Renal cortex interstitium (tissue), 11 donors: ENCODE measurements around the gene SLC25A51. TPM values are rescaled to one million over a fixed set of nuclear protein-coding genes. Genes with fewer than 3 reads are reported as not detected.
"Not testable (repeated sequence)": the region's sequence is repeated elsewhere in the genome, so short reads cannot be mapped to it uniquely, and the experiment has no call there.

Experiments
- DNase-seq, 11 donors: peaks; one replicate each; pipeline ENCODE4 v3.0.0-alpha.2; 2013; ENCODE audit warnings: low read depth in 9 of 11, low spot score in 4 of 11; ENCODE audit errors: extremely low read depth in 1 of 11
- polyA plus RNA-seq, 3 donors: library from polyadenylated mRNA; unstranded; fragments of 120-200 nt; gene quantifications; one replicate each; pipeline ENCODE4 v1.2.1, GENCODE V29; 2013; ENCODE audit not compliant: insufficient read length in 3 of 3

The SLC25A51 gene
- polyA plus RNA-seq, 3 donors = 16.6 to 19.5 (median 17.9) TPM

- no peak for DNase-seq
These were observed 6.3 kb upstream of the SLC25A51 start for GRCh38 chr9:37910271-37910670.

- DNase-seq = not testable (repeated sequence)
These were observed 5.9 kb upstream of the SLC25A51 start for GRCh38 chr9:37909836-37910235.

GRCh38 chr9:37909326-37909725, 5.4 kb upstream of the SLC25A51 start:
- DNase-seq = no peak

DNA sequence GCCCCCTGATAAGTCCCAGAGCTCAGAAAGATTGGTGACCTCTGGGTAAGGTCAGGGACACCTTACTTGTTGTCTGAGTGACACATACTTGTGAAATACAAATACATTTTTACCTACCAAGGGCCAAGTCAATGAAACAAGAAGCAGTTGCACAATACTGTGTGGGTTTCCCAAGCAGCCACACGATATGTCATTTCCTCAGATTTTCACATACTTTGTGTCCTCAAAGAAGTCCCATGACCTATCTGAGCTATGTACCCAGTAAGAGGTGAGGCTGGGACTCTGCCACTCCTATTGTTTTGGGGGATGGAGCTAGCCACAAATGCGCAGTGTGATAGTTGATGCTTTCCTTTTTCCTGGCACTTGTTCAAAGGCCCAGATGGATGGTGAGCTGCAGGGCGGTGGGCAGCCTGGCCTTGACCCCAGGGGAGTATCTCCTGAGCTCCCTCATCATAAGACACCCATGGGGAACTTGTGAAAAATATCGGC, 4.8 kb upstream of the SLC25A51 start:
- no peak for DNase-seq

GRCh38 chr9:37908283-37908682, 4.4 kb upstream of the SLC25A51 start:
- DNase-seq = no peak

DNA sequence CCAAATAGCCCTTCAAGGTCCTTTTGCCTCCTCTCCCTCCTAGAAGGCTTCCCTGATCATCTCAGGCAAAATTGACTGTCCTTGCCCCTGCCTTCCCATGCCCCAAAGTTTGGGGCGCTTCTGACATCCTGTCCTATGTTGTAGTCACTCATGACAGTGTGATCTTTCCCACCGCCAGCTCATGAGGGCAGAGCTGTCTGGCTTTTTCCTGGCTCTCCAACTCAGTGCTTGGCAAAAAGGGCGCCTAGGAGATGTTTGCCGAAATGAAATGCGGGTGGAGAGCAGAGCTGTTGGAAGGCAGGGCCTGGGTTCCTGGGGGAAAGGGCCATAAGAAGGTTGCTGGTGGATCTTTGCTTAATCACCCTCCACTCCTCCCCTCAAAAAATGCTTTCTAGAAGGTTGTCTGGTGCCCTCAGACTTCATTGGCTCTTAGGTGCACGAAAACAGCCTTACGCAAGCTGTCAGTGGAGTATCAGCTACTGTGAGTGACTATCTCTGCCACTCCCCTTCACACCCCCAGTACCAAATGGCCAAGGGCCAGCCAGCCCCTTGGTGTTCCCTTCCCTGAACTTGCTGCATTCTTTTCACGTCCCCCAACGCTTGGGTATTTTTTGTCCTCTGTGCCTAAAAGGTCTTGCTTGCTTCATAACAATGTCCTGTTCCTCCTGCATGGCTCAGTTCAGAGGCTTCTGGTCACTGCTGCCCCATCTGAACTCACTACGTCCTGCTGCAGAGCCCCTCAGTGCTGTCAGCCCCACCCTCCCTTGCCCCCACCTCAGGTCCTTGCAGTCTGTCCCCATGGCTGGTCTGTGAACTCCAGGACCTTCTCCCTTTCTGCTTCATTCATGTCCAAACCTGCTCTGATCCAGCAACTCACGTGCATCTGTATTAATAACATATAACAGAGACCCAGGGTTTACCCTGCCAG, 2.6 kb upstream of the SLC25A51 start:
- DNase-seq = no peak

DNA sequence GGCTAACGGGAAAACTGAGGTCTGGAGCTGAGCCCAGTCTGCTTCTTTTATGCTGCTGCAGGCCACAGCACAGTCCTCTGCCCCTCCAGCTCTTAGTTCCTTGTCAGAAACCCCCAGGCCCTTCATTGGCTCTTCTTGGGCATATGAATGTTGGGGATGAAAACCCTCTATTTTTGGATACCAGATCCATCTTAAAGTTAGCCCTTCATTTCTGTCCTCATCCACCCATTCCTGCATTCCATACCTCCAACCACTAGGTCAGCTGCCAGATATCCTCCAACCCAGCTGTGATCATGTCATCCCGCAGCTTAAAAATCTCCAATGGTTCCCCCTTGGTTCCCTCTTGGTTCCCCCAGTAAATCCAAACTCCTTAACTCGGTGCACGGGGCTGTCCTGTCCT, 1.8 kb upstream of the SLC25A51 start:
- no peak for DNase-seq

DNA sequence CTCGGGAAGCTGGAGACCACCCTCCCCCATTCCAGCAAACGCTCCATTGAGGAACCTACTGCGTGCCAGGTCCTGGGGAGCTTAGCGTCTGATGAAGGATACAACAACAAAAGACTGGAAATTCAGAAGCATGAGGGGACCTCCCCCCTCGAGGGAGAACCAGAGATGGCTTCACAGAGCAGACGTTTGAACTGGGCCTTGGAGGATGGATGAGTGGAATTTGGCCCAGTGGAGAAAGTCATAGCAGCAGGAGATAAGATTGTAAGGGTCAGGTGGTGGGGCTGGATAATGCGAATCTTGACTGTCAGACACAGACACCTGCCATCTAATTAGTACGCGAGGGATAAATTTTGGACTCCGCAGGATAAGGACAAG, 1.2 kb upstream of the SLC25A51 start:
- no peak for DNase-seq

- DNase-seq = no peak
These were observed 661 bp upstream of the SLC25A51 start for GRCh38 chr9:37904445-37905130.

GRCh38 chr9:37902796-37903646, 906 bp downstream of the SLC25A51 start:
- no peak for DNase-seq

DNA sequence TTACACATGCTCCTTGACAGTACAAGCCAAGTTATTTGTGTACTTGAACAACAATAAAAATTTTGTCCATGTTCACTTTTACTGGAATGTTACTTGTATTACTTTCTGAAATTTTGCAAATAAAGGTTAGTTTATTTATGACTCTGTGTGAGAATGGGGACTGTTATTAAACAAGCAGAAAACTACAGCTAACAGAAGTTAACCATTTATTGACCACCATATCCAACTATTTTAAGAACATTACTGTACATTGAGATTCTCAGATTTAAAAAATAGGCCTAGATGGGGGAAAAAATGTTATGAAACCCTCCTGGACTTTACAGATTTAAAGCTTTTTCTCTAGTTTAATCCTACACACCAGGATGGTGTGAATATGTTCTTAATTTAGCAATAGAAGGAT, 1.8 kb downstream of the SLC25A51 start:
- DNase-seq = no peak

DNA sequence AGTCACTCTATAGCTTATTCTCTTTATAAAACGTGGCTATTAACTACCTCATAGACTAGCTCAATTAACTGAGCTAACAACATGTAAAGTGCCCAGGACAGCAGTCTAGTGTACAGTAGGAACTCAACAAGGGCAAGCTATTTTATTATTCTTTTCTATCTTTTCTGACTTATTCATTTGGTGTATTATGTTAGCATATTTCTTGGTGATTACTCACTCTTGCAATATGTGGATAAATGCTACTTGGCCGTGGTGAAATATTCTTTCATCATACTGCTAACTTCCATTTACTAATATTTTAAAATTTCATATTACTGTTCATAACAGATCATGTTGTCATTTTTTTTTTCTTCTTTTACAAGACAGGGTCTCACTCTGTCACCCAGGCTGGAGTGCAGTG, 4.9 kb downstream of the SLC25A51 start:
- DNase-seq = no peak

DNA sequence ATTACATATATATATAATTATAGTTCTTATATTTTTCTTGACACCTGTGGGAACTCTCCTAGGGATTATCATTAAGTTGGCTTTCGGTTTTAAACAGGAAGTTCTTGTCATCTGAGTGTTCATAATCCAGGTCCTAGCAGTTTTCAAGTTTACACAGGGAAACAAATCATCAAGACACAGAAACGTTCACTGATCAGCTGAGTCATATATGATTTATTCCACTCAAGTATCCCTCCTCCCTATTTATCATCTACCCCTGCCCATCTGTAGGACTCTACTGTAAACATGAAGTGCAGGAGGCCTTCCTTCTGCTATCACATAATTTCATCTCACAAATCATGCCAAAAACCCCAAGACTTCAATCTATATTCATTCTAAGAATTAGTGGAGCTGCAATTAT, 6.3 kb downstream of the SLC25A51 start:
- DNase-seq = no peak

DNA sequence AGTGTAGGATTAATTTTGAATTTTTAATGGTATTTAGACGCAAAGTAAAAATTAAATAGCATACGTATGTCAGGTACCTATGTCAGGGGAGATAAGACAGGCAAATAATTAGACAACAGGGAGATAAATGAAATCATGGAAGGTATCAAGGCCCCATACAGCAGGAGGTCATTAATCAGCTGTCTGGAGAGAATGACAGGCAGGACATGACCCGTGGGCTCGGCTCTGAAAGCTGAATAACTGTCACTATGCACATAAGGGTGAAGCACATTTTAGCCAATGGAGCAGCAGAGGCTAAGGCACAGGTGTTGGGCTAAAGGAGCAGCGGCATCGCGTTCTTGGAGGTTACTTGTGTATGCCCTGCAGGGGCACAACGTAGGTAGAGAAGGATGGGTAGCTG, 11.9 kb downstream of the SLC25A51 start:
- no peak for DNase-seq

- DNase-seq = not testable (repeated sequence)
These were observed 12.9 kb downstream of the SLC25A51 start for GRCh38 chr9:37891042-37891441.

GRCh38 chr9:37889536-37889935, 14.4 kb downstream of the SLC25A51 start:
- DNase-seq = no peak

GRCh38 chr9:37887977-37888583, 15.8 kb downstream of the SLC25A51 start:
- DNase-seq = not testable (repeated sequence)

DNA sequence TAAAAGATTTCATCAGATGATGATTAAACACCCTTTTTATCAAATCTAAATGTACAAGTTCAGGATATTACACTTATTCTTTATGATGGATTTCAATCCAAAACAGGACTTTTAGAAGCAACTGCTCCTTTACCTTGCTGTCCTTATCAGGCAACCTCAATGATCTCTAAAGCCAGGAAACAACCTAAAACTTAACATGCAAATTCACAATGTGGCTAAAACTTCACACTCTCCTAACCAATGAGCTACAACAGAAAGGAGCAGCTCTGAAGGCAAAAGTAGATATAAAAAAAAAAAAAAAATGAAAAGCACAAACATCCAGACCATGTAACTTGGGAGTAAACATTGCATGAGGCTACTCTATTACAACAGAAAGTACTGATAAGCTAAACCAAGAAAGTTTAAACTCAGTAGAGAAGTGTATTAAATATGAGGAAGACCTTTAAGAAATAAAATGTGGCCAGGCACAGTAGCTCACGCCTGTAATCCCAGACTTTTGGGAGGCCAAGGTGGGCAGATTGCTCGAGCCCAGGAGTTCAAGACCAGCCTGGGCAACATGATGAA, 22.9 kb downstream of the SLC25A51 start:
- DNase-seq = no peak

DNA sequence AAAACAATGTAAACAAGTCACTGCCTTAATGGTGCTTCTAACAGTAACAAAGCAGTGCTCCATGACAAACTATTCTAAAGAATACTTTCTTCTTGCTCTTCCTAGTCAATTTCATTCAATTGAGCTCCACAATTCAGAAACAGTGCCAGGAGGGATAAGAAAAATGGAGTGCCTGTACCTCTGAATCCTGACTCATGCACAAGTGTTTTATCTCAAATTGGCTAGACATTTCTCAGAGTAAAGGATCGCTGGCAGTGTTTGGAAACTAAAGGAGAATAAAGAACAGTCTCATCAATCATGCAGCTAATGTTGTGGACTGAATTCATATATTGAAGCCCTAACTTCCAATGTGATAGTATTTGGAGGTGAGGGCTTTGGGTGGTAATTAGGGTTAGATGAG, 27.6 kb downstream of the SLC25A51 start:
- no peak for DNase-seq
